HEK293 (cell line): ENCODE data around the gene GNMT.
A peak's percentile ranks its signal among the peaks of the same experiment; 100 is the strongest.

ENCODE experiments used
- KLF10 ChIP-seq: fragments of 450-650 bp; IDR thresholded peaks from 2 replicates; pipeline ENCODE4 v1.5.1; 2018; ENCODE audit warnings: missing biosample characterization, mild to moderate bottlenecking, missing genetic modification characterization
- KLF16 ChIP-seq: fragments of 450-650 bp; formaldehyde crosslinking; IDR thresholded peaks from 2 replicates; pipeline ENCODE4 v1.5.1; 2017; ENCODE audit warnings: missing biosample characterization, missing genetic modification characterization
- OVOL3 ChIP-seq: fragments of 450-650 bp; formaldehyde crosslinking; IDR thresholded peaks from 2 replicates; pipeline ENCODE4 v1.5.1; 2016; ENCODE audit warnings: missing biosample characterization, missing genetic modification characterization
- PRDM6 ChIP-seq: fragments of 450-650 bp; formaldehyde crosslinking; IDR thresholded peaks from 2 replicates; pipeline ENCODE4 v1.5.1; 2017; ENCODE audit warnings: missing biosample characterization, missing genetic modification characterization
- REPIN1 ChIP-seq: fragments of 450-650 bp; formaldehyde crosslinking; IDR thresholded peaks from 2 replicates; pipeline ENCODE4 v1.5.1; 2017; ENCODE audit warnings: missing biosample characterization, missing genetic modification characterization, low read depth
- REST ChIP-seq: fragments of 450-650 bp; formaldehyde crosslinking; IDR thresholded peaks from 2 replicates; pipeline ENCODE4 v1.5.1; 2016; ENCODE audit warnings: missing biosample characterization, missing genetic modification characterization
- SP3 ChIP-seq: fragments of 450-650 bp; formaldehyde crosslinking; IDR thresholded peaks from 2 replicates; pipeline ENCODE4 v1.5.1; 2016; ENCODE audit warnings: missing biosample characterization, missing genetic modification characterization
- ZBTB17 ChIP-seq: fragments of 450-650 bp; formaldehyde crosslinking; IDR thresholded peaks from 2 replicates; pipeline ENCODE4 v1.5.1; 2016; ENCODE audit warnings: missing biosample characterization, missing genetic modification characterization
- ZBTB7A ChIP-seq: fragments of 450-650 bp; formaldehyde crosslinking; IDR thresholded peaks from 2 replicates; pipeline ENCODE4 v1.5.1; 2016; ENCODE audit warnings: low read depth, missing biosample characterization, missing genetic modification characterization
- ZFP41 ChIP-seq: fragments of 450-650 bp; formaldehyde crosslinking; IDR thresholded peaks from 2 replicates; pipeline ENCODE4 v1.5.1; 2016; ENCODE audit warnings: missing biosample characterization, missing genetic modification characterization, borderline replicate concordance
- ZNF146 ChIP-seq: fragments of 450-650 bp; formaldehyde crosslinking; IDR thresholded peaks from 2 replicates; pipeline ENCODE4 v1.5.1; 2016; ENCODE audit warnings: missing biosample characterization, missing genetic modification characterization
- ZNF155 ChIP-seq: fragments of 450-650 bp; formaldehyde crosslinking; IDR thresholded peaks from 2 replicates; pipeline ENCODE4 v1.5.1; 2016; ENCODE audit warnings: missing biosample characterization, missing genetic modification characterization
- ZNF157 ChIP-seq: fragments of 450-650 bp; formaldehyde crosslinking; IDR thresholded peaks from 2 replicates; pipeline ENCODE4 v1.5.1; 2016; ENCODE audit warnings: missing biosample characterization, missing genetic modification characterization
- ZNF211 ChIP-seq: fragments of 450-650 bp; formaldehyde crosslinking; IDR thresholded peaks from 2 replicates; pipeline ENCODE4 v1.5.1; 2016; ENCODE audit warnings: low read depth, missing biosample characterization, missing genetic modification characterization
- ZNF214 ChIP-seq: fragments of 450-650 bp; formaldehyde crosslinking; IDR thresholded peaks from 2 replicates; pipeline ENCODE4 v1.5.1; 2017; ENCODE audit warnings: missing biosample characterization, mild to moderate bottlenecking, missing genetic modification characterization, borderline replicate concordance
- ZNF221 ChIP-seq: fragments of 450-650 bp; formaldehyde crosslinking; IDR thresholded peaks from 2 replicates; pipeline ENCODE4 v1.5.1; 2017; ENCODE audit warnings: missing biosample characterization, missing genetic modification characterization, borderline replicate concordance
- ZNF248 ChIP-seq: fragments of 450-650 bp; formaldehyde crosslinking; IDR thresholded peaks from 2 replicates; pipeline ENCODE4 v1.5.1; 2017; ENCODE audit warnings: missing biosample characterization, missing genetic modification characterization
- ZNF292 ChIP-seq: fragments of 450-650 bp; formaldehyde crosslinking; IDR thresholded peaks from 2 replicates; pipeline ENCODE4 v1.5.1; 2016; ENCODE audit warnings: low read depth, missing biosample characterization, missing genetic modification characterization, borderline replicate concordance
- ZNF302 ChIP-seq: fragments of 450-650 bp; formaldehyde crosslinking; IDR thresholded peaks from 2 replicates; pipeline ENCODE4 v1.5.1; 2016; ENCODE audit warnings: missing biosample characterization, missing genetic modification characterization, low read depth
- ZNF350 ChIP-seq: fragments of 450-650 bp; formaldehyde crosslinking; IDR thresholded peaks from 2 replicates; pipeline ENCODE4 v1.5.0; 2017; ENCODE audit warnings: missing biosample characterization, mild to moderate bottlenecking, missing genetic modification characterization
- ZNF362 ChIP-seq: fragments of 450-650 bp; formaldehyde crosslinking; IDR thresholded peaks from 2 replicates; pipeline ENCODE4 v1.5.1; 2016; ENCODE audit warnings: missing biosample characterization, missing genetic modification characterization
- ZNF391 ChIP-seq: fragments of 450-650 bp; formaldehyde crosslinking; IDR thresholded peaks from 2 replicates; pipeline ENCODE4 v1.5.1; 2016; ENCODE audit warnings: low read depth, missing biosample characterization, missing genetic modification characterization, borderline replicate concordance
- ZNF394 ChIP-seq: fragments of 450-650 bp; formaldehyde crosslinking; IDR thresholded peaks from 2 replicates; pipeline ENCODE4 v1.5.1; 2016; ENCODE audit warnings: missing biosample characterization, missing genetic modification characterization, mild to moderate bottlenecking, moderate library complexity, borderline replicate concordance
- ZNF501 ChIP-seq: fragments of 450-650 bp; formaldehyde crosslinking; IDR thresholded peaks from 2 replicates; pipeline ENCODE4 v1.5.1; 2016; ENCODE audit warnings: missing biosample characterization, missing genetic modification characterization
- ZNF560 ChIP-seq: fragments of 450-650 bp; formaldehyde crosslinking; IDR thresholded peaks from 2 replicates; pipeline ENCODE4 v1.5.1; 2017; ENCODE audit warnings: missing biosample characterization, missing genetic modification characterization, borderline replicate concordance
- ZNF629 ChIP-seq: fragments of 450-650 bp; formaldehyde crosslinking; IDR thresholded peaks from 2 replicates; pipeline ENCODE4 v1.5.1; 2017; ENCODE audit warnings: missing biosample characterization, missing genetic modification characterization
- ZNF645 ChIP-seq: fragments of 450-650 bp; formaldehyde crosslinking; IDR thresholded peaks from 2 replicates; pipeline ENCODE4; 2016; ENCODE audit warnings: missing biosample characterization, missing genetic modification characterization
- ZNF654 ChIP-seq: fragments of 450-650 bp; formaldehyde crosslinking; IDR thresholded peaks from 2 replicates; pipeline ENCODE4 v1.5.1; 2016; ENCODE audit warnings: low read depth, missing biosample characterization, missing genetic modification characterization
- ZNF660 ChIP-seq: fragments of 450-650 bp; IDR thresholded peaks from 2 replicates; pipeline ENCODE4 v1.5.1; 2018; ENCODE audit warnings: missing biosample characterization, mild to moderate bottlenecking, missing genetic modification characterization
- ZNF670 ChIP-seq: fragments of 450-650 bp; formaldehyde crosslinking; IDR thresholded peaks from 2 replicates; pipeline ENCODE4 v1.5.1; 2016; ENCODE audit warnings: missing biosample characterization, missing genetic modification characterization, low read depth
- ZNF768 ChIP-seq: fragments of 450-650 bp; formaldehyde crosslinking; IDR thresholded peaks from 2 replicates; pipeline ENCODE4 v1.5.1; 2018; ENCODE audit warnings: missing biosample characterization, mild to moderate bottlenecking, missing genetic modification characterization
- ZSCAN23 ChIP-seq: fragments of 450-650 bp; formaldehyde crosslinking; IDR thresholded peaks from 2 replicates; pipeline ENCODE4 v1.5.1; 2016; ENCODE audit warnings: missing biosample characterization, missing genetic modification characterization

GNMT gene

GRCh38 chr6:42928986-42929820, 31.4 kb upstream of the GNMT start, which contains the start of gene CNPY3 (continued):
- TF ChIP-seq ZNF302 (no peak), ZNF660 (tag by site-specific recombination) (peak; percentile 76), ZNF155 (tag by site-specific recombination) (no peak), ZBTB17 (tag by site-specific recombination) (no peak; the same call in none of the 2 replicates), REPIN1 (tag by site-specific recombination) (no peak), ZNF248 (tag by site-specific recombination) (no peak), ZNF391 (peak; percentile 88; the same call in 1 of the 2 replicates), ZNF501 (tag by site-specific recombination) (peak; percentile 90), ZNF214 (tag by site-specific recombination) (no peak), ZNF211 (tag by site-specific recombination) (no peak), ZNF362 (tag by site-specific recombination) (no peak), ZNF670 (no peak), REST (tag by site-specific recombination) (peak; percentile 38; the same call in 1 of the 2 replicates), ZNF157 (tag by site-specific recombination) (no peak), OVOL3 (peak; percentile 100), ZSCAN23 (tag by site-specific recombination) (peak; percentile 77; the same call in 1 of the 2 replicates), KLF16 (peak; percentile 98), ZNF560 (tag by site-specific recombination) (no peak), ZNF394 (tag by site-specific recombination) (peak; percentile 56; the same call in 1 of the 2 replicates), ZFP41 (no peak), ZBTB7A (0 out of 2 replicates have a peak, but pooled peaks have one; percentile 7), KLF10 (tag by site-specific recombination) (peak; percentile 82), ZNF768 (no peak), SP3 (tag by site-specific recombination) (peak; percentile 95), ZNF350 (tag by site-specific recombination) (peak; percentile 98), PRDM6 (no peak), ZNF292 (tag by site-specific recombination) (no peak), ZNF645 (tag by site-specific recombination) (no peak), ZNF221 (tag by site-specific recombination) (no peak; the same call in 1 of the 2 replicates), ZNF654 (tag by site-specific recombination) (no peak), ZNF146 (0 out of 2 replicates have a peak, but pooled peaks have one; percentile 58), ZNF629 (tag by site-specific recombination) (peak; percentile 74)
